ENCODE results near the gene ARVCF.

- TF ChIP-seq, protein P1, sequence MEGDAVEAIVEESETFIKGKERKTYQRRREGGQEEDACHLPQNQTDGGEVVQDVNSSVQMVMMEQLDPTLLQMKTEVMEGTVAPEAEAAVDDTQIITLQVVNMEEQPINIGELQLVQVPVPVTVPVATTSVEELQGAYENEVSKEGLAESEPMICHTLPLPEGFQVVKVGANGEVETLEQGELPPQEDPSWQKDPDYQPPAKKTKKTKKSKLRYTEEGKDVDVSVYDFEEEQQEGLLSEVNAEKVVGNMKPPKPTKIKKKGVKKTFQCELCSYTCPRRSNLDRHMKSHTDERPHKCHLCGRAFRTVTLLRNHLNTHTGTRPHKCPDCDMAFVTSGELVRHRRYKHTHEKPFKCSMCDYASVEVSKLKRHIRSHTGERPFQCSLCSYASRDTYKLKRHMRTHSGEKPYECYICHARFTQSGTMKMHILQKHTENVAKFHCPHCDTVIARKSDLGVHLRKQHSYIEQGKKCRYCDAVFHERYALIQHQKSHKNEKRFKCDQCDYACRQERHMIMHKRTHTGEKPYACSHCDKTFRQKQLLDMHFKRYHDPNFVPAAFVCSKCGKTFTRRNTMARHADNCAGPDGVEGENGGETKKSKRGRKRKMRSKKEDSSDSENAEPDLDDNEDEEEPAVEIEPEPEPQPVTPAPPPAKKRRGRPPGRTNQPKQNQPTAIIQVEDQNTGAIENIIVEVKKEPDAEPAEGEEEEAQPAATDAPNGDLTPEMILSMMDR (conservative IDR thresholded peaks at IDR 0.05; ENCODE audit: low read depth, low read length): no peak
- TF ChIP-seq EZH2 (IDR thresholded peaks at IDR 0.05; ENCODE audit: borderline replicate concordance, low read depth, low read length, poor library complexity, severe bottlenecking): no peak
These were observed 14.0 kb downstream of the ARVCF start for GRCh38 chr22:20002636-20003035.
